ENCODE data around the gene KRTAP10-8. TPM values are rescaled to one million over a fixed set of nuclear protein-coding genes. Genes with fewer than 3 reads are reported as not detected.
"Not testable (repeated sequence)": the region's sequence is repeated elsewhere in the genome, so short reads cannot be mapped to it uniquely, and the experiment has no call there.

The KRTAP10-8 gene
- total RNA-seq, 6 experiments from 2014 or later = not detected

DNA sequence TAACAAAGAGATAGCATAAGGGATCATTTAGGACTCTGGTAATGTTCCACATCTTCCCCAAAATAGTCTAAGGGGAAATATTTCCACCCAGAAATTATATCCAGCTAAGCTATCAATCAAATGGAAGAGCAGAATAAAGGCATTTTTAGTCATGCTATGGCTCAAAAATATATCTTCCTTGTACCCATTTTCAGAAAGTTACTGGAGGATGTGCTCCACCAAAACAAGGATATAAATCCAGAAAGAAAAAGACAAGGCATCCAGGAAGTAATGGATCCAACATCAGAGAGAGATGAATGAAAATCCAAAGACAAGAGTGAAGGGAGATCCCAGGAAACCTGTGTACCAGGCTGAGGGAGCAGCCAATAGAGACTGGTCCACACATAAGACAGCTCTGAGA, 2.7 kb upstream of the KRTAP10-8 start:
- H3K4me3 ChIP-seq = no peak overlapping the region
- no peaks in the 10 kb centered on the region for H3K27me3 ChIP-seq
- no peak for ATAC-seq
- H3K27ac ChIP-seq = no peak overlapping the region
- intact Hi-C loops (cut with DNase I) = no loop called here
- no peak for TF ChIP-seq POLR2A (IDR thresholded peaks at IDR 0.05)
- no peak for TF ChIP-seq CTCF (IDR thresholded peaks at IDR 0.05)
- no peaks in the 10 kb centered on the region for H3K9me3 ChIP-seq
- H3K4me1 ChIP-seq = no peaks in the 10 kb centered on the region
- no peaks in the 10 kb centered on the region for H3K36me3 ChIP-seq
- DNase-seq = no peak

DNA sequence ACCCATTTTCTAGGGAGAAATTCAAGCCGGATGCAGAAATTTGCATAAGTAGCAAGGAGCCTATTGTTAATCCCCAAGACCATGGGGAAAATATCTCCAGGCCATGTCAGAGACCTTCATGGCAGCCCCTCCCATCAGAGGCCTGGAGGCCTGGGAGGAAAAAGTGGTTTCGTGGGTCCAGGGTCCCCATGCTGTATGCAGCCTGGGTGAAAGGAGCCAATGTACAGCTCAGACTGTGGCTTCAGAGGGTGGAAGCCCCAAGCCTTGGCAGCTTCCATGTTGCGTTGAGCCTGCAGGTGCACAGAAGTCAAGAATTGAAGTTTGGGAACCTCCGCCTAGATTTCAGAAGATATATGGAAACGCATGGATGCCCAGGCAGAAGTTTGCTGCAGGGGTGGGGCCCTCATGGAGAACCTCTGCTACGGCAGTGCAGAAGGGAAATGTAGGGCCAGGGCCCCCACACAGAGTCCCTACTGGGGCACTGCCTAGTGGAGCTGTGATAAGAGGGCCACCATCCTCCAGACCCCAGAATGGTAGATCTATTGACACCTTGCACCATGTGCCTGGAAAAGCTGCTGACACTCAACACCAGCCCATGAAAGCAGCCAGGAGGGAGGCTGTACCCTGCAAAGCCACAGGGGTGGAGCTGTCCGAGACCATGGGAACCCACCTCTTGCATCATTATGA, 1.6 kb upstream of the KRTAP10-8 start:
- H3K9me3 ChIP-seq; H3K4me1 ChIP-seq; H3K27me3 ChIP-seq; DNase-seq; ATAC-seq; intact Hi-C loops (cut with DNase I); H3K36me3 ChIP-seq; H3K4me3 ChIP-seq; H3K27ac ChIP-seq: not testable (repeated sequence)
- 96% methylated on average over 4 of the region's 7 CpGs for WGBS (ENCODE audit: insufficient coverage, low coverage, low lambda C conversion rate, missing lambda C conversion rate)

DNA sequence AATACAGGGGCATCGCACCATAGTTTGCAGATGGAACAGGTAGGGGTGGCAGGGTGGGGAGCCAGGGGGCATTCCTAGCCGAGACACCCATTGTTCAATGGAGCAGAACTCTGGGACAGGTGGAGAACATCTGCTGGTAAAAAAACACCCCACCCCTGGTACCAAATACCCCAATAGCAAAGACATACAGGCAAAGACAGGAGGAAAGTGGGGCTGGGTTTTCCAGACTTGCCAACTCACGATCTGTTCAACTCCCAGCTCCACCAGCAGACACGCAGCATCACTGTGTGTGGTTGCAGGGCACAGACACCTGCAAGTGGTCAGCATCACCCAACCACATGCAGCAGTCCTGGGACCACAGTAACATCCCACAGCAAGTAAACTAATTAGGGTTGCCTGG, 328 bp upstream of the KRTAP10-8 start:
- H3K36me3 ChIP-seq = no peaks in the 10 kb centered on the region
- TF ChIP-seq CTCF (IDR thresholded peaks at IDR 0.05) (no peak), POLR2A (IDR thresholded peaks at IDR 0.05) (no peak)
- H3K4me1 ChIP-seq = no peaks in the 10 kb centered on the region
- H3K4me3 ChIP-seq = no peak overlapping the region
- DNase-seq = no peak
- intact Hi-C loops (cut with DNase I) = no loop called here
- no peak for ATAC-seq
- H3K27me3 ChIP-seq = no peaks in the 10 kb centered on the region
- WGBS (ENCODE audit: insufficient coverage, low coverage, low lambda C conversion rate, missing lambda C conversion rate) = no CpG with 5 or more reads among the region's 4 CpGs
- no peak overlapping the region for H3K27ac ChIP-seq
- no peaks in the 10 kb centered on the region for H3K9me3 ChIP-seq

DNA sequence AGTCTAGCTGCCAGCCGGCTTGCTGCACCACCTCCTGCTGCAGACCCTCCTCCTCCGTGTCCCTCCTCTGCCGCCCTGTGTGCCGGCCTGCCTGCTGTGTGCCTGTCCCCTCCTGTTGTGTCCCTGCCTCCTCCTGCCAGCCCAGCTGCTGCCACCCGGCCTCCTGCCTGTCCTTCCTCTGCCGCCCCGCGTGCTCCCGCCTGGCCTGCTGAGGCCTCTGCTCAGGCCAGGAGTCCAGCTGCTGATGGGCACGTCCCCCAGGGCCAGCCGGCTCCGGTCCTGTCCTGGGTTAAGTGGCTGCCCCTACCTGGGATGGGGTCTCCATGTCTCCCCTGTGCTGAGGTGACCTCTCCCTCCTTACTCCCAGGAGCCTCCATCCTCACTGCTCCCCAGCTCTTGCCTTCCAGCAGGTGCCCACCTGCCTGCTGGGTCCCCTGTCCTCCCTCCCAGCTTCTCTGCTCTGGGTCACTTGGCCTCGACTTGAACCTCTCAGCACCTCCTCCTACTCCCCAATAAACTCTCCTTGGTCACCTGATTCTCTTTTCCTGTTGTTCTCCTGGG, 870 bp downstream of the KRTAP10-8 start:
- no peaks in the 10 kb centered on the region for H3K36me3 ChIP-seq
- intact Hi-C loops (cut with DNase I) = no loop called here
- no peak for DNase-seq
- no peaks in the 10 kb centered on the region for H3K9me3 ChIP-seq
- no peak overlapping the region for H3K4me3 ChIP-seq
- H3K27me3 ChIP-seq = no peaks in the 10 kb centered on the region
- no peaks in the 10 kb centered on the region for H3K4me1 ChIP-seq
- ATAC-seq = no peak
- TF ChIP-seq CTCF (IDR thresholded peaks at IDR 0.05) = no peak
- WGBS (ENCODE audit: insufficient coverage, low coverage, low lambda C conversion rate, missing lambda C conversion rate) = 81% methylated on average over 10 of the region's 13 CpGs
- H3K27ac ChIP-seq = no peak overlapping the region

DNA sequence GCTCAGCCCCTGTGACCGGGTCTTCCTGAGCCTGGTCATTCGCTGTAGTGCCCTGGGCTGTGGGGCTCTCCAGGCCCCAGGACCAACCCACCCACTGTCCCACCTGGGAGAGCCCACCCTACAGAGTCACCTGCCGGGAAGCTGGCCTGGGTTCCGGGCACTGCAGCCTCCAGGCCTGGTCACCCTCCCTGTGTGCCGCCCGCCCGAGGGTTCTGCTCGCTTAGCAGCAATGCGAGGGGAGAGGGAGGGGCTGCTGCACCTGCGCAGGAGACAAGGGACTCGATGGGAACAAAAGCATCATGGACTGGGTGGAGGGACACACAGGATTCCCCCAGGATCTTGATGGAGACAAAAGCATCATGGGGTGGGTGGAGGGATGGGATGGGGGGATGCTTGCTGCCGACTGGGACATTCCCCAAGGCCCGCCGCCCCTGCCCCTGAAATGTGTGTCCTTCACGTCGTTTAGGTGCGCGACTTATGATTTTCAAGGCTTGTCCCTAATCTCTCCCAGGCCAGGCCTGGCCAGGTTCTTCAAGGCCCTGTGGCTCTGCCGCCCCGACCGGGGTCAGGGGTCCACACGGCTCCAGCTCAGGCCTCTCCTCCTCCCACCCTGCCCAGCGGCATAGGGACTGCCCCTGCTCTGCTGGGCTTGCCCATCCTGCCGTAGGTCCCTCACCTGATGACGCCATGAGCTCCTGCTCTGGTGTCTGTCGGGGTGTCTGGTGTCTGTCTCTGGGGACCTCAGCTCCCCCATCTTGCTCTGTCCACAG, 1.7 kb downstream of the KRTAP10-8 start:
- H3K27me3 ChIP-seq = no peaks in the 10 kb centered on the region
- H3K4me1 ChIP-seq = no peaks in the 10 kb centered on the region
- no peak overlapping the region for H3K4me3 ChIP-seq
- H3K27ac ChIP-seq = no peak overlapping the region
- DNase-seq = peak in 1 of 3 donors; percentile 49
- TF ChIP-seq POLR2A (IDR thresholded peaks at IDR 0.05) = no peak
- no peak for TF ChIP-seq CTCF (IDR thresholded peaks at IDR 0.05)
- peak in 1 of 4 donors; percentile 24 for ATAC-seq
- no peaks in the 10 kb centered on the region for H3K9me3 ChIP-seq
- intact Hi-C loops (cut with DNase I) = no loop called here
- H3K36me3 ChIP-seq = no peaks in the 10 kb centered on the region
- WGBS (ENCODE audit: insufficient coverage, low coverage, low lambda C conversion rate, missing lambda C conversion rate) = 78% methylated on average over 8 of the region's 26 CpGs
